Keratinocyte (primary cell): ENCODE results near the gene SPATA24.
"Not testable (repeated sequence)": the region's sequence is repeated elsewhere in the genome, so short reads cannot be mapped to it uniquely, and the experiment has no call there.

Source experiments
- CTCF ChIP-seq, 3 experiments: IDR thresholded peaks in 1 of 3; conservative IDR thresholded peaks in 1 of 3; optimal IDR thresholded peaks in 1 of 3; 2 replicates in 2 of 3; 3 replicates in 1 of 3; pipeline versions ENCODE3 to v1.5.1; 2011; ENCODE audit warnings: low read length in 3 of 3, mild to moderate bottlenecking in 3 of 3, moderate library complexity in 2 of 3, control low read depth in 1 of 3, inconsistent platforms in 1 of 3; ENCODE audit not compliant: insufficient read depth in 2 of 3; ENCODE audit errors: extremely low read depth in 1 of 3
- EZH2 ChIP-seq: IDR thresholded peaks from one replicate; pipeline ENCODE4 v1.6.1; 2012; ENCODE audit warnings: inconsistent platforms, mild to moderate bottlenecking, low read length, moderate library complexity

- not testable (repeated sequence) for TF ChIP-seq CTCF (optimal IDR thresholded peaks at IDR 0.05 in 1 of 3, IDR thresholded peaks at IDR 0.05 in 1 of 3, conservative IDR thresholded peaks at IDR 0.05 in 1 of 3; ENCODE audit: extremely low read depth in 1 of 3, insufficient read depth in 2 of 3, low read length in 3 of 3); EZH2
Measured at GRCh38 chr5:139347863-139348262, 56.0 kb downstream of the SPATA24 start.
